Glomerular visceral epithelial cell (primary cell): ENCODE data around the gene ATXN2.
"Not testable (repeated sequence)": the region's sequence is repeated elsewhere in the genome, so short reads cannot be mapped to it uniquely, and the experiment has no call there.

Experiments
- DNase-seq: peaks from one replicate; pipeline ENCODE4 v3.0.0-alpha.2; 2016; ENCODE audit errors: extremely low spot score

Gene ATXN2

GRCh38 chr12:111405149-111405858 is 193.8 kb downstream of the ATXN2 start:
- peak; percentile 97 for DNase-seq

DNA sequence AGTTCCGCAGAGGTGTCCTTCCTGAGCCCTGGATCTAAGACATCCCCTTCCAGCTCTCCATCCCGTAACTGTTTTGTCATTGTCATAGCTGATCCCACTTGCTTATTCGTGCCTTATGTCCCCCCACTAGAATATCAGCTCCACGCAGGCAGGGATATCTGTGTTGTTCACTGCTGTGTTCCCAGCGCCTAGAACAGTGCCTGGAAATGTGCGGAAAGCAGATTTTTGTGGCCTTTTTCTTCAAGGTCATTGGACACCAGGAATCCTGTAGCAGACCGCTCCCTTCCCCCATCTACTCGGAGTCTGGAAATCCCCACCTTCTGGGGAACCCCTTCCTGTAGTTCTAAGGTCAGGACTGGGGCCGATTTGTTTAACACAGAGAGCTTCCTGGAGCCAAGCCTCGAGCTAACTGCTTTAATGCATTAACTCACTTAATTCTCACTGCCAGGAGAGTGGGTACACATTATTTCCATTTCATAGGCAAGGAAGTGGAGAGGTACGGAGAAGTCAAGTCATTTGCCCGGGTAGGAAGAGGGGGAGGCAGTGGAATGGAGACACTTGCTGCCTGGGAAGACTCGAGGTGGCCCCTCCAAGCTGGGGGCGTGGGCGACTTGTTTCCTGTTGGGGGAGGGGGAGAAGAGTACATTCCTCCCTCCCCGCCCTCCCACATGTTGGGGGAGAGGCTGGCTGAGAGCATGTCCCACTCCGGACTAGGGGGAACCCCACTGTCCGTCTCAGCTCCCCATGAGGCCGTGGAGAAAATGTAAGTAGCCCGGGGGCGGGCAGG is 194.6 kb downstream of the ATXN2 start:
- DNase-seq, result peak; percentile 79

DNA sequence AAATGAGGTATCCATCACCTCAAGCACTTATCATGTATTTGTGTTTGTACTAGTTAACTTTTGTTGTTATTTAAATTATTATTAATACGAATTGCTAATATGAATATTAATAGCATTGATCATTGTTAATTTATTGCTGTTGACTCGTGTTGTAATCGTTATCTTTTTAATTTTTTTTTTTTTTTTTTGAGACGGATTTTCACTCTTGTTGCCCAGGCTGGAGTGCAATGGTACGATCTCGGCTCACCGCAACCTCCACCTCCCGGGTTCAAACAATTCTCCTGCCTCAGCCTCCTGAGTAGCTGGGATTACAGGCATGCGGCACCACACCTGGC is 196.7 kb downstream of the ATXN2 start:
- DNase-seq, result not testable (repeated sequence)
